Measurements from ENCODE around the gene GPR87.

The GPR87 gene

GRCh38 chr3:151248772-151249337 lies 67.8 kb downstream of the GPR87 start:
- H2AK5ac ChIP-seq (ENCODE audit: low read length, severe bottlenecking), result no peak overlapping the region
- H3K4me2 ChIP-seq (ENCODE audit: low read length, poor library complexity, severe bottlenecking), result no peak overlapping the region
- H3K14ac ChIP-seq (ENCODE audit: low read length in 2 of 2), result no peak overlapping the region
- H4K8ac ChIP-seq (ENCODE audit: low read length), result no peak overlapping the region
- H2BK15ac ChIP-seq (ENCODE audit: low read depth, poor library complexity, severe bottlenecking), result no peak overlapping the region
- H2AFZ ChIP-seq (ENCODE audit: low read depth, low read length), result no peak overlapping the region
- H2BK120ac ChIP-seq (ENCODE audit: low read depth, low read length), result no peak overlapping the region
- no peaks in the 10 kb centered on the region for H3K79me1 ChIP-seq (replicated peaks; ENCODE audit: low read length, poor library complexity, severe bottlenecking)
- no peak overlapping the region for H3K18ac ChIP-seq (ENCODE audit: low read depth in 1 of 2, low read length in 2 of 2)
- WGBS, result 77% methylated on average over 3 of the region's 3 CpGs
- no peaks in the 10 kb centered on the region for H3K4me1 ChIP-seq (ENCODE audit: control insufficient read depth, insufficient read depth, low read depth, low read length)
- no peak for DNase-seq
- peaks cover 0 to 2% of the 10 kb centered on the region in 2 experiments for H3K27me3 ChIP-seq (ENCODE audit: control insufficient read depth in 1 of 2, insufficient read depth in 1 of 2, low read length in 2 of 2)
- no peaks in the 10 kb centered on the region for H3K36me3 ChIP-seq (ENCODE audit: control insufficient read depth in 1 of 2, insufficient read depth in 2 of 2, low read depth in 1 of 2, low read length in 2 of 2)
- H2BK12ac ChIP-seq (ENCODE audit: low read length in 2 of 2), result no peak overlapping the region
- H3K4me3 ChIP-seq (ENCODE audit: insufficient read depth in 1 of 2, low read depth in 1 of 2, low read length in 2 of 2), result no peak overlapping the region
- no peak overlapping the region for H3K4ac ChIP-seq (ENCODE audit: low read depth in 1 of 2, low read length in 2 of 2)
- H2BK5ac ChIP-seq (ENCODE audit: low read depth, low read length, poor library complexity, severe bottlenecking), result no peak overlapping the region
- no peaks in the 10 kb centered on the region for H3K9me3 ChIP-seq (ENCODE audit: control insufficient read depth, low read length)
- no peak overlapping the region for H3K23ac ChIP-seq (ENCODE audit: low read length in 2 of 2)
- no peak overlapping the region for H3K9ac ChIP-seq (ENCODE audit: low read length)
- H3K27ac ChIP-seq (ENCODE audit: low read length, poor library complexity, severe bottlenecking), result no peak overlapping the region
- no peak overlapping the region for H4K91ac ChIP-seq (ENCODE audit: low read length)
